Heart left ventricle (tissue), 13 donors: ENCODE measurements around the gene CCDC70.

ENCODE experiments used
- POLR2A ChIP-seq, 2 donors: fragments of 450-650 bp; IDR thresholded peaks; one replicate each; pipeline ENCODE4 v1.6.1; 2017; ENCODE audit warnings: antibody characterized with exemption in 2 of 2, mild to moderate bottlenecking in 2 of 2, moderate library complexity in 2 of 2
- TF ChIP-seq, protein P1 (sequence below), 12 donors: fragments of 200-600 bp; sonication (generic) in 4 of 12; IDR thresholded peaks; one replicate each; pipeline versions ENCODE4 v1.5.0 to v1.8.0; 2018 to 2022; ENCODE audit warnings: antibody characterized with exemption in 12 of 12, mild to moderate bottlenecking in 5 of 12
- donor health status: ischemic (EF 13 %, LVEDD 7.1; RV severe dilation, severe dysfunction).
- donor health status: DM: no; HTN: yes; CAD: no.
- donor health status: DM: no; HTN: no; CAD: no.
- donor health status: ischemic (EF 25% LVEDD 6.9; RV normal size, moderate dysfunction).
- donor health status: ischemic (EF 25% LVEDD 5.7; RV mildly dilated, moderate dysfunction).
- donor health status: ischemic (EF 35%, LVEDD 5.7; RV mildly dilated, moderate dysfunction).
- donor health status: nonischemic (EF 11% LVEDD 7.7; RV severe dilation, severe dysfunction).
- donor health status: DM: yes; HTN: yes; CAD: no.
- donor health status: PGD.
- donor health status: ischemic (EF 29% LVEDD 5.4; RV normal size, mild dysfunction).
- donor health status: nonischemic (EF 23%, LVEDD 6.1; RV moderate dilation, normal function).

DNA sequence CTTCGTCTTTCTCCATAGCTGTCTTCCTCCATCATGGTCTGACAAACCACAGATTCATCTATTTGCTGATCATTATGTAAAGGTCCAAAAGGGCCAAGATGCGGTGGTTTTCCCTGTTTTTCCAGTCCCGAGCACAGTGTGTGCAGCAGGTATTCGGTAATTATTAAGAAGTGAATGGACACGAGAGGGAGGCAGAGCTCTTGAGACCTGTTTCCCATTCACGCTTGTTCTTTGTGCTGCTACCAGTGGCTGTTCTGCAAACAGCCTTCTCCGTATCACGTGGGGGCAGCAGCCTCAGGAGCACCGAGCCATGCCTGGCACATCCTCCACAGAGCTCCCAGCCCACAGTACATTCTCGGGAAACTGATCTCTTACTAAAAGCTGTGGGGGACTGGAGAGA is 50.3 kb downstream of the CCDC70 start:
- TF ChIP-seq, protein P1, sequence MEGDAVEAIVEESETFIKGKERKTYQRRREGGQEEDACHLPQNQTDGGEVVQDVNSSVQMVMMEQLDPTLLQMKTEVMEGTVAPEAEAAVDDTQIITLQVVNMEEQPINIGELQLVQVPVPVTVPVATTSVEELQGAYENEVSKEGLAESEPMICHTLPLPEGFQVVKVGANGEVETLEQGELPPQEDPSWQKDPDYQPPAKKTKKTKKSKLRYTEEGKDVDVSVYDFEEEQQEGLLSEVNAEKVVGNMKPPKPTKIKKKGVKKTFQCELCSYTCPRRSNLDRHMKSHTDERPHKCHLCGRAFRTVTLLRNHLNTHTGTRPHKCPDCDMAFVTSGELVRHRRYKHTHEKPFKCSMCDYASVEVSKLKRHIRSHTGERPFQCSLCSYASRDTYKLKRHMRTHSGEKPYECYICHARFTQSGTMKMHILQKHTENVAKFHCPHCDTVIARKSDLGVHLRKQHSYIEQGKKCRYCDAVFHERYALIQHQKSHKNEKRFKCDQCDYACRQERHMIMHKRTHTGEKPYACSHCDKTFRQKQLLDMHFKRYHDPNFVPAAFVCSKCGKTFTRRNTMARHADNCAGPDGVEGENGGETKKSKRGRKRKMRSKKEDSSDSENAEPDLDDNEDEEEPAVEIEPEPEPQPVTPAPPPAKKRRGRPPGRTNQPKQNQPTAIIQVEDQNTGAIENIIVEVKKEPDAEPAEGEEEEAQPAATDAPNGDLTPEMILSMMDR (IDR thresholded peaks at IDR 0.05), result peak in 2 of 12 donors; percentile 10 to 35
- TF ChIP-seq POLR2A (IDR thresholded peaks at IDR 0.05), result no peak
